ENCODE measurements around the gene ADISSP. TPM values are rescaled to one million over a fixed set of nuclear protein-coding genes. Genes with fewer than 3 reads are reported as not detected.

The ADISSP gene
- total and polyA plus RNA-seq, 2 of the 13 experiments (the other 11 are each of a cell fraction or from before 2014, with no cell fraction given): 38.3 to 90.6 TPM

DNA sequence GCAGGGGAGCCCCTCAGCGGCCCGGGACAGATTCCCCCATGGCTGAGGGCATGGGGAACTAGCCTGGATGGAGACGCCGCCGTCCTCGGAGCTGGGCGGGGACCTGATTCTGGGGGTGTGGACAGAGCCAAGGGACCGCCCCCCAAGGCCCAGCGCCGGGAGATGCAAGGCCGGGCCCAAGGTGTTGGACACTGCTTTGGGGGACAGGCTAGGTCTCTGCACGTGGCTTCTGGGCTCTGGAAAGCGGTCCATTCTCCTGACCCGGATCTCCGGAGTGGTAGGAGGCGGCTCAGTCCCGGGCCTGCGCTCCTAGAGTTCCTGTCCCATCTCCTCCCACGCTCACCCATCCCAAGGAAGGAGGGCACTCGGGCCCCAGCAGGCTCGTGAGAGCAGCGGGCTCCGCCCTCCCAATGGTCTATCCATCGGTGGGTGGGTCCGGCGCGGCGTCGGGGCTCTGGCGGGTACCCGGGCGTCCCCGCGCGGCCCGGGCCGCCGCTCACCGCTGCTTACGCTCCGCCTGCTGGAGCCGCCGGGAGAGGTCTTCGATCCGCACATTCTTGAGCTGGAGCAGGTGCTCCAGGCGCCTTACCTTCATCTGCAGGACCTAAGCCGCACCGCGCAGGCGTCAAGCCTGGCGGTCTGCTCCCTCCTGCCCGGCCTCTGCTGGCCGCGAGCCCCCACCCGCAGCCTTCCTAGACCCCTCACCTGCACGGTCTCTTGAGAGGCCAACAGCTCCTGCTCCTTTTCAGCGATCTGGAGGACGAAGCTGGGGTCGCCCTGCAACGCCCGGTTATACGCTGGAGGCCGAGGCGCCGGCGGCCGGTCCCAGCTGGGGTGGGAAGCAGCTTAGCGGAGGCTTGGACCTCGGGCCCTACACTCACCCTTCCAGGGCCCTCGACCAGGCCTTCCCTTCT, 10.4 kb upstream of the ADISSP start (continued):
- TF ChIP-seq, protein P1, sequence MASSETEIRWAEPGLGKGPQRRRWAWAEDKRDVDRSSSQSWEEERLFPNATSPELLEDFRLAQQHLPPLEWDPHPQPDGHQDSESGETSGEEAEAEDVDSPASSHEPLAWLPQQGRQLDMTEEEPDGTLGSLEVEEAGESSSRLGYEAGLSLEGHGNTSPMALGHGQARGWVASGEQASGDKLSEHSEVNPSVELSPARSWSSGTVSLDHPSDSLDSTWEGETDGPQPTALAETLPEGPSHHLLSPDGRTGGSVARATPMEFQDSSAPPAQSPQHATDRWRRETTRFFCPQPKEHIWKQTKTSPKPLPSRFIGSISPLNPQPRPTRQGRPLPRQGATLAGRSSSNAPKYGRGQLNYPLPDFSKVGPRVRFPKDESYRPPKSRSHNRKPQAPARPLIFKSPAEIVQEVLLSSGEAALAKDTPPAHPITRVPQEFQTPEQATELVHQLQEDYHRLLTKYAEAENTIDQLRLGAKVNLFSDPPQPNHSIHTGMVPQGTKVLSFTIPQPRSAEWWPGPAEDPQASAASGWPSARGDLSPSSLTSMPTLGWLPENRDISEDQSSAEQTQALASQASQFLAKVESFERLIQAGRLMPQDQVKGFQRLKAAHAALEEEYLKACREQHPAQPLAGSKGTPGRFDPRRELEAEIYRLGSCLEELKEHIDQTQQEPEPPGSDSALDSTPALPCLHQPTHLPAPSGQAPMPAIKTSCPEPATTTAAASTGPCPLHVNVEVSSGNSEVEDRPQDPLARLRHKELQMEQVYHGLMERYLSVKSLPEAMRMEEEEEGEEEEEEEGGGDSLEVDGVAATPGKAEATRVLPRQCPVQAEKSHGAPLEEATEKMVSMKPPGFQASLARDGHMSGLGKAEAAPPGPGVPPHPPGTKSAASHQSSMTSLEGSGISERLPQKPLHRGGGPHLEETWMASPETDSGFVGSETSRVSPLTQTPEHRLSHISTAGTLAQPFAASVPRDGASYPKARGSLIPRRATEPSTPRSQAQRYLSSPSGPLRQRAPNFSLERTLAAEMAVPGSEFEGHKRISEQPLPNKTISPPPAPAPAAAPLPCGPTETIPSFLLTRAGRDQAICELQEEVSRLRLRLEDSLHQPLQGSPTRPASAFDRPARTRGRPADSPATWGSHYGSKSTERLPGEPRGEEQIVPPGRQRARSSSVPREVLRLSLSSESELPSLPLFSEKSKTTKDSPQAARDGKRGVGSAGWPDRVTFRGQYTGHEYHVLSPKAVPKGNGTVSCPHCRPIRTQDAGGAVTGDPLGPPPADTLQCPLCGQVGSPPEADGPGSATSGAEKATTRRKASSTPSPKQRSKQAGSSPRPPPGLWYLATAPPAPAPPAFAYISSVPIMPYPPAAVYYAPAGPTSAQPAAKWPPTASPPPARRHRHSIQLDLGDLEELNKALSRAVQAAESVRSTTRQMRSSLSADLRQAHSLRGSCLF (CRISPR knock-in tag; IDR thresholded peaks at IDR 0.05; ENCODE audit: borderline replicate concordance): no peak
- TF ChIP-seq SYNCRIP (IDR thresholded peaks at IDR 0.05; ENCODE audit: insufficient read depth, low read depth, low read length) (no peak), SMARCE1 (IDR thresholded peaks at IDR 0.05; ENCODE audit: borderline replicate concordance) (no peak), NFYC (CRISPR knock-in tag; IDR thresholded peaks at IDR 0.05) (no peak), ZNF432 (CRISPR knock-in tag; IDR thresholded peaks at IDR 0.05; ENCODE audit: borderline replicate concordance) (no peak), SAFB2 (CRISPR knock-in tag; IDR thresholded peaks at IDR 0.05; ENCODE audit: borderline replicate concordance, low read depth) (peak; percentile 57; the same call in 1 of the 2 replicates), TOE1 (CRISPR knock-in tag; IDR thresholded peaks at IDR 0.05) (no peak), U2AF2 (IDR thresholded peaks at IDR 0.05; ENCODE audit: low read depth, low read length) (no peak), ZNF180 (CRISPR knock-in tag; IDR thresholded peaks at IDR 0.05; ENCODE audit: borderline replicate concordance, low read depth) (no peak), NFE2 (CRISPR knock-in tag; IDR thresholded peaks at IDR 0.05) (no peak; the same call in 1 of the 2 replicates), RARG (CRISPR knock-in tag; IDR thresholded peaks at IDR 0.05; ENCODE audit: low read depth) (no peak), SRY (CRISPR knock-in tag; IDR thresholded peaks at IDR 0.05) (no peak), ZNF629 (CRISPR knock-in tag; conservative IDR thresholded peaks at IDR 0.05) (peak; percentile 29; the same call in 1 of the 2 replicates), NFATC3 (CRISPR knock-in tag; IDR thresholded peaks at IDR 0.05) (no peak), ZNF562 (CRISPR knock-in tag; IDR thresholded peaks at IDR 0.05; ENCODE audit: borderline replicate concordance) (no peak), XRCC5 (optimal IDR thresholded peaks at IDR 0.05; ENCODE audit: low read length) (peak; percentile 70), ZNF605 (CRISPR knock-in tag; IDR thresholded peaks at IDR 0.05) (peak; percentile 69), ZFP41 (CRISPR knock-in tag; IDR thresholded peaks at IDR 0.05; ENCODE audit: borderline replicate concordance) (0 out of 2 replicates have a peak, but pooled peaks have one; percentile 59), BRD4 (CRISPR knock-in tag; IDR thresholded peaks at IDR 0.05) (no peak), KLF11 (CRISPR knock-in tag; IDR thresholded peaks at IDR 0.05) (no peak), ZBTB21 (CRISPR knock-in tag; IDR thresholded peaks at IDR 0.05) (no peak), SKI (IDR thresholded peaks at IDR 0.05; ENCODE audit: partially characterized antibody) (no peak)
- TF ChIP-seq, protein P2, sequence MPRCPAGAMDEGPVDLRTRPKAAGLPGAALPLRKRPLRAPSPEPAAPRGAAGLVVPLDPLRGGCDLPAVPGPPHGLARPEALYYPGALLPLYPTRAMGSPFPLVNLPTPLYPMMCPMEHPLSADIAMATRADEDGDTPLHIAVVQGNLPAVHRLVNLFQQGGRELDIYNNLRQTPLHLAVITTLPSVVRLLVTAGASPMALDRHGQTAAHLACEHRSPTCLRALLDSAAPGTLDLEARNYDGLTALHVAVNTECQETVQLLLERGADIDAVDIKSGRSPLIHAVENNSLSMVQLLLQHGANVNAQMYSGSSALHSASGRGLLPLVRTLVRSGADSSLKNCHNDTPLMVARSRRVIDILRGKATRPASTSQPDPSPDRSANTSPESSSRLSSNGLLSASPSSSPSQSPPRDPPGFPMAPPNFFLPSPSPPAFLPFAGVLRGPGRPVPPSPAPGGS (CRISPR knock-in tag; IDR thresholded peaks at IDR 0.05): peak; percentile 84; the same call in 1 of the 2 replicates
- TF ChIP-seq, protein P3, sequence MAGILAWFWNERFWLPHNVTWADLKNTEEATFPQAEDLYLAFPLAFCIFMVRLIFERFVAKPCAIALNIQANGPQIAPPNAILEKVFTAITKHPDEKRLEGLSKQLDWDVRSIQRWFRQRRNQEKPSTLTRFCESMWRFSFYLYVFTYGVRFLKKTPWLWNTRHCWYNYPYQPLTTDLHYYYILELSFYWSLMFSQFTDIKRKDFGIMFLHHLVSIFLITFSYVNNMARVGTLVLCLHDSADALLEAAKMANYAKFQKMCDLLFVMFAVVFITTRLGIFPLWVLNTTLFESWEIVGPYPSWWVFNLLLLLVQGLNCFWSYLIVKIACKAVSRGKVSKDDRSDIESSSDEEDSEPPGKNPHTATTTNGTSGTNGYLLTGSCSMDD (CRISPR knock-in tag; IDR thresholded peaks at IDR 0.05): no peak

Data from HepG2 (cell line).